RPMI8226 (cell line): ENCODE data around the gene GPLD1.
"Not testable (repeated sequence)": the region's sequence is repeated elsewhere in the genome, so short reads cannot be mapped to it uniquely, and the experiment has no call there.

Experiments
- DNase-seq: peaks from one replicate; pipeline ENCODE4 v3.0.0-alpha.2; 2015

Gene GPLD1

DNA sequence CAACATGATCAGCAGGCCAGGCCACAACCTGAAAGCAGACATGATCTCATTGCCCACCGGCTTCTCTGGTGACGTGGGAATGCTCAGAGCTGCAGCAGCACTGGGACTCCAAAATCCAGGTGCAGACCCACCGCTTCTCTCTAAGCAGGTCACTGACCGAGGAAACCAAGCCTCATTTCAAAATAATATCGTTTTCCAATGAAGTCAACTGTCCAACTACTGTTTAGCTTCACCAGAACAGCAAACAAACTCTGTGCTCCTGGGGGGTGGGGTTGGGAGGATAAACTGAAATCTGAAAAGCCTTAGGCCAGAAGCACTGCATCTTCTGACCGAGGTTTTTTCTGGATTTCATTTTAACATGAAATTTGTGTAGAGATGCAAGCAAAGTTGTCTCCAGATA is at the start of gene GPLD1:
Gene GPLD1, minus strand, starts transcription at position 109 of the 400 bp plus-strand sequence. Its CDS starts 67 bp downstream, at position 42.
- no peak for DNase-seq

GRCh38 chr6:24537771-24538385 is 48.5 kb upstream of the GPLD1 start:
- no peak for DNase-seq

DNA sequence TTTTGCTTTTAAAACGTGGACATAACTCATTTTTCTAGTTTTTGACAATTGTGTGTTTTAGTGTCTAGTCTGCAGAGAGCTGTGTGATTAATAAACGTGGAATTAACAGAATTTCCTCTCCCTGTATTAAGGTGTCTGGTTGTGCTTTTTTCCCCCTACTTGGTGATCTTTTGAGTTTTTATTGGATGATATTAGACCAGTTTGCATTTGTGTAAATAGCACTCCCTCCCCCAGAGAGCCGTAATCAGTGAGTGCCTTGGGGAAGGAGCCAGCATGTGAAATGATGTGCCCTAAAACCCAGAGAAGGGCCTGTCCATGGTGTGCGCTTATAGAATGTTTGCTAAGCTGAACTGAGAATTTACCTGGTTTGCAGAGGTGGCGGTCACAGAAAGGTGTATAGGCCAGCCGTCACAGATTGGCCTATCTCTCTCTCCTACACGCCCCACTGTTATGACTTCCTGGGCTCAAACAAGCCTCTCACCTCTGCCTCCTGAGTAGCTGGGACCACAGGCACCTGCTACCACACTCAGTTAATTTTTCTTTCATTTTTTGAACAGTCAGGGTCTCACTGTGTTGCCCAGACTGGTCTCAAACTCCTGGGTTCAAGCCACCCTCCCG is 47.8 kb upstream of the GPLD1 start:
- no peak for DNase-seq

GRCh38 chr6:24536466-24536865 is 47.1 kb upstream of the GPLD1 start:
- no peak for DNase-seq

DNA sequence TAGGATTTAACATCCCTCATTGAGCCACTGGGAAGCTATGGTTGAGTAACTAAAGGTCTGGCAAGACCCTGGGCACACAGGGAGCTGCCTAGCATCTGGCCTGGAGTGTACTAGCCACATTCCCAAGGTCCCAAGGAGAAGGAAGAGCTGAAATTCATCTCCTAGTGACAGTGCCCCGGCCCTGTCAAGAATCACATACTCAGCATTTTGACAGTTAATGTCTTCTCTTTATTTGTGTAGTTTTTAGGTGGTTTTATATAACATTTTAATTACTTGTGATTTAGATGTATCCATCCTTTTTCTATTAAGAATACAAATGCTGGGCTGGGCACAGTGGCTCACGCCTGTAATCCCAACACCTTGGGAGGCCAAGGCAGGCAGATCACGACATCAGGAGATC is 45.8 kb upstream of the GPLD1 start:
- no peak for DNase-seq

- no peak for DNase-seq
Measured at GRCh38 chr6:24534329-24534728, 45.0 kb upstream of the GPLD1 start.

DNA sequence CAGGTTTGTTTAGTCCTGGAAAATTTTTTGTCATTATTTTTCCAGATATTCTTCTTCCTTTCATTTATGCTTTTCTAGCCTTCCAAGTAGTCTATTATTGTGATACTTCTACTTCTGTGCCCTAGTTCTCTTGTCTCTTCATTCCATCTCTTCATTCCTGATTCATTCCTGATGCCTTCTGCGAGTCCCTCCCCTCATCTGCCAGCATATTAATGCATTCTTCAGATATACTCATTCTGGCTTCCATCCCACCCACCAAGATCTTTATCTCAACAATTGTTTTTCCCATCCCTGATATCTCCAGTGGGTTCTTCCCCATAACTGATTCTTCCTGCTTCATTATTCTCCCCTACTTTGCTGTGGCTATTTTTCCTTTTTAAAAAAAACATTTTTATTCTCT is 40.6 kb upstream of the GPLD1 start:
- DNase-seq = no peak

GRCh38 chr6:24524805-24525204 is 35.4 kb upstream of the GPLD1 start:
- peak; percentile 72 for DNase-seq

DNA sequence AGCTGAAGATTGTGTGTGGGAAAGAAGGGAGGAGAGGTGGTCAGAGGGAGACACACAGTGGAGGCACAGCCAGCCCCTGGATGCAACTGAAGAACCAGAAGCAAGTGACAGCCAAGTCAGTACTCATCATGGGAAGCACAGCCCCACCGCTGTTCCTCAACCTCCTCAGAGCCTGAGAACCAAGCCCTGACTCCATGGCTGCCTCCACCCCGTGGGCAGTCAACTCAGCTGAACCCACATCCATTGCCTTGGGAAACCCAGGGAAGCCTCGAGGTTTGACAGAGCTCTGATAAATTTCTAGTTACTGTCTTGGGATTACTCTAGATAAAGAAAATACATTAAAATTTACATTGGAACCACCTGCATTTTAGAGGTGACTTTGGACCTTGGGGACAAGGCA is 35.0 kb upstream of the GPLD1 start:
- DNase-seq = no peak

GRCh38 chr6:24522228-24523176 is 33.1 kb upstream of the GPLD1 start:
- peak; percentile 62 for DNase-seq

DNA sequence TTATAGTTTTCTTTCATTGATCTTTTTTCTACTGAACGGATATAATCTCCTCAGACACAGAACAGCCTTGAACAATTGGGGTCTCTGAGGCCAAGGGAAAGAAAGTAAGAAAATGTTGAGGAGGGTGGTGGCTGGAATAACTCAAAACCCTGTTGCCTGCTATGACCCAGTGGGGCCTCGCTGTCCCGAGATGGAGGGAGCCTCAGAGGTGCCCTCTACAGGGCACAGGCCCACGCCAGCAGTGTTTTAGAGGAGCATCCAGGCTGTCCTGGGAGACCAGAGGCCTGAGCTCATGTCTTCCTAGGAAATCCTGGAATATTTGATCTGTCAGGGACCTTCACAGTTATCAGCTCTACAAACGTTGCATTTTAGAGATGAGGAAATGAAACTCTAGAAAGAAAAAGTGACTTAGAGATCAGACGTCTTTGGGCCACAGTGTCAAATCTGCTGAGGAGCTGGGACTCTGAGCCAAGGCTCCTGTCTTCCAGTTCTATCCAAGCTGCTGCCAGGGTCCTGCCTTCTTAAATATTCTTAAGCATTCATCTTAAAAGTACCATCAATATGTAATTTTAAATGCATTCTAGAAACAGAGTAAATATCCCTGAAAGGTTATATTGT is 31.7 kb upstream of the GPLD1 start:
- peak; percentile 68 for DNase-seq

- no peak for DNase-seq
Measured at GRCh38 chr6:24517659-24518543, 28.5 kb upstream of the GPLD1 start.

DNA sequence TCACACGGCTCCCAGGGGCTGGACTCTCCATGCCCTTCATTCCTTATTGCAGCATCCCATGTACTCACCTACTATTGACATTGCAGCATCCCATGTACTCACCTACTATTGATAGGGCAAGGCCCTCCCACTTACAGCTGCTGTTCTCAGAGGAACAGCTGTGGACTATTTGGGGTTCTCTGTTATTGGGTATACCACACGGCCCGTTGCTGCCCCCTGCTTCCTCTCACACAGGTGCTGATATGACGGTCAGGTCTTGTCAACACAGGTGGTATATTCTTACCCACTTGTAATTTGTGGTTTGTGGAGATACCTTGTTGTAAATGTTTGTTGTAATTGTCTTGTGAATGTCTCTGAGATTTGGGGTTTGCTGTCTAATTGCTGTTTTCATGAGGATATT is 24.2 kb upstream of the GPLD1 start:
- no peak for DNase-seq

DNA sequence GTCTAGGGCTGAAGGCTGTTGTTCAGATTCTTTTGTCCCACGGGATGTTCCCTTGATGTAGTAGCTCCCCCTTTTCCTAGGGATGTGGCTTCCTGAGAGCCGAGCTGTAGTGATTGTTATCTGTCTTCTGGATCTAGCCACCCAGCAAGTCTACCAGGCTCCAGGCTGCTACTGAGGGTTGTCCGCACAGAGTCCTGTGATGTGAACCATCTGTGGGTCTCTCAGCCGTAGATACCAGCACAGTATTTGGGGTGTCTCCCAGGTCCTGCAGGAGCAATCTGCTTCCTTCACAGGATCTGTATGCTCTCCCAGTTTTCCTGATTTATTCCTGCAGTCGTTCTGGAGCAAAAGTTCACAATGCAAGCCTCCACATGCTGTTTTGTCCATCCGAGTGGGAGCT is 22.6 kb upstream of the GPLD1 start:
- DNase-seq = not testable (repeated sequence)

- DNase-seq = no peak
Measured at GRCh38 chr6:24506814-24507520, 17.6 kb upstream of the GPLD1 start.

DNA sequence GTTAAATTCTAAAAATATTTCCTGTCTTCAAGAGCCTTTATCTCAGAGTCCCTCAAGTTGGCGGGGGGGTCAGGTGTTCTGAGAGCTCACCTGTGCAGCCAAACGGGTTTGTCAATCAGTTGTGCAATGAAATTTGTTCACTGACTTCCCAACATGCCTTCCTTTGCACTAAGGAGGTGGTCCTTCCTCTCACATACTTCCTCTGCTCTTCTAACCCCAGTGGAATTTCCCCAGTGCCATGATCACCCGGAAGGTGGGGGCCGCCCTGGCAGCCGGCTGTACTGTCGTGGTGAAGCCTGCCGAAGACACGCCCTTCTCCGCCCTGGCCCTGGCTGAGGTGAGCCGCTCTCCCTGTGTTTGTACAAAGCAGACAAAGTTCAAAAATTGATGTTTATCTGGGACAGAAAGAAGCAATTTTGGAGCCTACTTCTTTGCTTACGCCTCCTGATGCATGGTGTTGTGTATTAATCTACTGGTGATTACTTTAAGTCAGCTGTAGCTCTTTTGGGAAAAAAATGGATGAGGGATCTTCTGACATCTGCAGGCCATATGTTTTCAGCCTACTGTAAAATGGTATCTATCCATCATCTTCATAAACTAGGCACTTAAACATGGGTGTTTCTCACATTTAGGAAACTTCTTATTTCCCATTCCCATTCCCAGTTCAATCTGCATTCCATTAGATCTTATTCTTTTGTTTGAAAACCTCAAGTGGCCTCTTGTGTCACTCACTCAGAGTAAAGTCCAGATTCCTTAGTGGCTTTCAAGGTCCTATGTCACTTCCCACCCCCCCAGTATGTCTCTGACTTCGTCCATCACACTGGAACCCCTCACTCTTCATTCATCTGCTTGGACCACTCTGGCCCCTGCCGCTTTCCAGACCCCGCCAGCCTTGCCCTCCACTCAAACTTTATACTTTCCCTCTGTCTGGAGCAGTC is 15.5 kb upstream of the GPLD1 start:
- no peak for DNase-seq

DNA sequence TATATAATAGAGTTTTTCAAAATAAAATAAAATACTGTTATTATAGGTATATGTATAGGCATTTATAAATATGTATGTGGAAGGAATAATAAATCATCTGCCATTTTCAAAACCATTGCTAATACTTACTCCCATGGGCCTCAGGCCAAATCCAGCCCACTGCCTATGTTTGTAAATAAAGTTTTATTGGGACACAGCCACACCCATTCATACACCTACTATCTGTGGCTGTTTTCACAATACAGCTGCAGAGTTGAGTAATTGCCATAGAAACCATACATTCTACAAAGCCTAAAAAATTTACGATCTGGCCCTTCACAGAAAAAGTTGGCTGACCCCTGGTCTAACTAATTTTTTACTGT is 14.9 kb upstream of the GPLD1 start:
- no peak for DNase-seq

DNA sequence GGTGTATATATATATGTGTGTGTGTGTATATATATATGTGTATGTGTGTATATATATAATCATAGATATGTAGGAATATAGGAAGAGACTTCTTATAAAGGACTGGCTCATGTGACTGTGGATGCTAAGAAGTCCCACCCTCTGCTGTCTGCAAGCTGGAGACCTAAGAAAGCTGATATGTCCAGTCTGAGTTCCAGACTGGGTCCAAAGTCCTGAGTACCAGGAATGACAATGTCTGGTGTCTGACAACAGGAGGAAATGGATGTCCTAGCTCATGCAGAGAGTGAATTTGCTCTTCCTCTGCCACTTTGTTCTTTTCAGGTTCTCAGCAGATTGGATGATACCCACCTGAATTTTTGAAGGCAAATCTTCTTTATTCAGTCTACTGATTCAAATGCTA is 12.5 kb upstream of the GPLD1 start:
- DNase-seq = no peak

DNA sequence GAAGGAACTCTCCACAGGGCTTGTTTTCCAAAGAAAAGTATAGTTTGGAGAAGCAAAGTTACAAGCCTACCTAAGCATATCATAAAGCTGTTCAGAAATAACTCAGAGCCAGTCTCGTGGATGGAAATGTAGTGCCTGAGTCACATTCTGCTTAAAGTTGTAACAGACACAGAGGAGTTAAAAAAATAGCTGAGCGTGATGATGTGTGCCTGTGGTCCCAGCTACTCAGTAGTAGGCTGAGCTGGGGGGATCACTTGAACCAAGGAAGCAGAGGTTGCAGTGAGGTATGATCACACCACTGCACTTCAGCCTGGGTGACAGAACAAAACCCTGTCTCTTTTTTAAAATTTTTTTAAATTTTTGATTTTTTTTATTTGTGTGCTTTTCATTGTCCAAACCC is 12.0 kb upstream of the GPLD1 start:
- no peak for DNase-seq

GRCh38 chr6:24500683-24501082 is 11.3 kb upstream of the GPLD1 start:
- no peak for DNase-seq
